HG03378 (cell line): Measurements from ENCODE around the gene HEPHL1.

Experiments used
- ATAC-seq: cut with Tn5 transposase; IDR thresholded peaks from one replicate; pipeline ENCODE4 v1.9.1; 2021; ENCODE audit warnings: mild to moderate bottlenecking, moderate library complexity; ENCODE audit not compliant: unreplicated experiment

HEPHL1 gene

GRCh38 chr11:94017446-94017845 is 3.7 kb upstream of the HEPHL1 start:
- no peak for ATAC-seq

GRCh38 chr11:94018721-94019120 is 2.4 kb upstream of the HEPHL1 start:
- ATAC-seq: no peak

- no peak for ATAC-seq
These were observed 2.7 kb downstream of the HEPHL1 start for GRCh38 chr11:94023856-94024255.

- ATAC-seq: no peak
These were observed 3.4 kb downstream of the HEPHL1 start for GRCh38 chr11:94024547-94024946.

GRCh38 chr11:94025690-94026394 is 4.7 kb downstream of the HEPHL1 start:
- ATAC-seq: no peak

- ATAC-seq: no peak
These were observed 6.1 kb downstream of the HEPHL1 start for GRCh38 chr11:94027210-94027609.

- ATAC-seq: no peak
These were observed 7.3 kb downstream of the HEPHL1 start for GRCh38 chr11:94028436-94028835.

GRCh38 chr11:94030059-94030458 is 8.9 kb downstream of the HEPHL1 start:
- ATAC-seq: no peak

GRCh38 chr11:94031625-94032024 is 10.5 kb downstream of the HEPHL1 start:
- no peak for ATAC-seq

GRCh38 chr11:94032066-94032465 is 10.9 kb downstream of the HEPHL1 start:
- no peak for ATAC-seq

GRCh38 chr11:94032725-94033124 is 11.6 kb downstream of the HEPHL1 start:
- no peak for ATAC-seq

- ATAC-seq: no peak
These were observed 13.1 kb downstream of the HEPHL1 start for GRCh38 chr11:94034207-94034606.

- no peak for ATAC-seq
These were observed 14.9 kb downstream of the HEPHL1 start for GRCh38 chr11:94036096-94036495.

GRCh38 chr11:94043241-94043640 is 22.1 kb downstream of the HEPHL1 start:
- no peak for ATAC-seq

- no peak for ATAC-seq
These were observed 25.6 kb downstream of the HEPHL1 start for GRCh38 chr11:94046796-94047195.

GRCh38 chr11:94048032-94048709 is 27.0 kb downstream of the HEPHL1 start:
- no peak for ATAC-seq

- ATAC-seq: no peak
These were observed 28.2 kb downstream of the HEPHL1 start for GRCh38 chr11:94049351-94049750.

GRCh38 chr11:94058630-94059029 is 37.5 kb downstream of the HEPHL1 start:
- no peak for ATAC-seq

GRCh38 chr11:94059065-94059464 is 37.9 kb downstream of the HEPHL1 start:
- no peak for ATAC-seq

GRCh38 chr11:94060401-94060800 is 39.2 kb downstream of the HEPHL1 start:
- ATAC-seq: no peak

GRCh38 chr11:94062360-94062759 is 41.2 kb downstream of the HEPHL1 start:
- no peak for ATAC-seq

GRCh38 chr11:94066901-94067429 is 45.8 kb downstream of the HEPHL1 start:
- no peak for ATAC-seq
